SK-N-SH treated with all-trans-retinoic acid at 6 μM for 48 hours (cell line): ENCODE measurements around the gene GALNT13.

Experiments
- ARNTL ChIP-seq: fragments of 450-650 bp; formaldehyde crosslinking; IDR thresholded peaks from 2 replicates; pipeline ENCODE4 v1.5.0; 2020; ENCODE audit warnings: low read depth, mild to moderate bottlenecking, moderate library complexity, borderline replicate concordance
- CSDC2 ChIP-seq: fragments of 250-450 bp; sonication (Bioruptor Pico); IDR thresholded peaks from 2 replicates; pipeline ENCODE4 v1.5.0; 2020; ENCODE audit warnings: mild to moderate bottlenecking, moderate library complexity
- ESRRG ChIP-seq: fragments of 250-450 bp; sonication (Bioruptor Pico); IDR thresholded peaks from 2 replicates; pipeline ENCODE4 v1.6.1; 2021; ENCODE audit warnings: mild to moderate bottlenecking
- ZNF565 ChIP-seq: fragments of 450-650 bp; formaldehyde crosslinking; conservative IDR thresholded peaks from 2 replicates; pipeline ENCODE4 v1.5.0; 2020; ENCODE audit warnings: low read depth, mild to moderate bottlenecking, moderate library complexity
- TF ChIP-seq, protein P1 (sequence below): fragments of 250-450 bp; sonication (Bioruptor Pico); IDR thresholded peaks from 2 replicates; pipeline ENCODE4 v1.8.0; 2020; ENCODE audit warnings: mild to moderate bottlenecking, moderate library complexity, borderline replicate concordance
- TF ChIP-seq, protein P2 (sequence below): fragments of 250-450 bp; sonication (Bioruptor Pico); IDR thresholded peaks from 2 replicates; pipeline ENCODE4 v1.5.1; 2021; ENCODE audit warnings: mild to moderate bottlenecking, moderate library complexity

DNA sequence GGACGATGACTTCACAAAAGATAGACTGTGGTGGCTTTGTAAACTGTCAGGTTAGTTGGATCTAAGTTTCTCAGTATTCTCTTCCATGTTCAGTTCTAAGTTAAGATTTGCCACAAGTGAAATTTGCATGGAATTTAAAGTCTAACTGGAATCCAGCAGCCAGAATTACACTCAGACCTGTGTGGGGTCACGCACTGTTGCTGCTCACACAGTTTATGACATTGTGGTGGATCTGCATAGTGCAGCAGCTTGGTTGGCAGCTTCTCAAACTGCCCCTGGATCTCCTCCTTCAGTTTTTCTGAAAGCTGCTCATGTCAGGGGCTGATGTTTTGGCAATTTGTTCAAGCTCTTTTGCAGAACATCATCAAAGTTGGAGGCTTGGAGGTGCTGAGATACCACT lies 598.7 kb downstream of the GALNT13 start:
- TF ChIP-seq, protein P1, sequence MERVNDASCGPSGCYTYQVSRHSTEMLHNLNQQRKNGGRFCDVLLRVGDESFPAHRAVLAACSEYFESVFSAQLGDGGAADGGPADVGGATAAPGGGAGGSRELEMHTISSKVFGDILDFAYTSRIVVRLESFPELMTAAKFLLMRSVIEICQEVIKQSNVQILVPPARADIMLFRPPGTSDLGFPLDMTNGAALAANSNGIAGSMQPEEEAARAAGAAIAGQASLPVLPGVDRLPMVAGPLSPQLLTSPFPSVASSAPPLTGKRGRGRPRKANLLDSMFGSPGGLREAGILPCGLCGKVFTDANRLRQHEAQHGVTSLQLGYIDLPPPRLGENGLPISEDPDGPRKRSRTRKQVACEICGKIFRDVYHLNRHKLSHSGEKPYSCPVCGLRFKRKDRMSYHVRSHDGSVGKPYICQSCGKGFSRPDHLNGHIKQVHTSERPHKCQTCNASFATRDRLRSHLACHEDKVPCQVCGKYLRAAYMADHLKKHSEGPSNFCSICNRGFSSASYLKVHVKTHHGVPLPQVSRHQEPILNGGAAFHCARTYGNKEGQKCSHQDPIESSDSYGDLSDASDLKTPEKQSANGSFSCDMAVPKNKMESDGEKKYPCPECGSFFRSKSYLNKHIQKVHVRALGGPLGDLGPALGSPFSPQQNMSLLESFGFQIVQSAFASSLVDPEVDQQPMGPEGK (CRISPR knock-in tag) = no peak
- no peak for TF ChIP-seq ZNF565
- TF ChIP-seq ARNTL = no peak
- TF ChIP-seq CSDC2 (CRISPR knock-in tag) = no peak
- TF ChIP-seq, protein P2, sequence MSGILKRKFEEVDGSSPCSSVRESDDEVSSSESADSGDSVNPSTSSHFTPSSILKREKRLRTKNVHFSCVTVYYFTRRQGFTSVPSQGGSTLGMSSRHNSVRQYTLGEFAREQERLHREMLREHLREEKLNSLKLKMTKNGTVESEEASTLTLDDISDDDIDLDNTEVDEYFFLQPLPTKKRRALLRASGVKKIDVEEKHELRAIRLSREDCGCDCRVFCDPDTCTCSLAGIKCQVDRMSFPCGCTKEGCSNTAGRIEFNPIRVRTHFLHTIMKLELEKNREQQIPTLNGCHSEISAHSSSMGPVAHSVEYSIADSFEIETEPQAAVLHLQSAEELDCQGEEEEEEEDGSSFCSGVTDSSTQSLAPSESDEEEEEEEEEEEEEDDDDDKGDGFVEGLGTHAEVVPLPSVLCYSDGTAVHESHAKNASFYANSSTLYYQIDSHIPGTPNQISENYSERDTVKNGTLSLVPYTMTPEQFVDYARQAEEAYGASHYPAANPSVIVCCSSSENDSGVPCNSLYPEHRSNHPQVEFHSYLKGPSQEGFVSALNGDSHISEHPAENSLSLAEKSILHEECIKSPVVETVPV (CRISPR knock-in tag) = no peak
- TF ChIP-seq ESRRG (CRISPR knock-in tag) = no peak
